HepG2 (cell line): ENCODE results near the gene RUVBL2. TPM values are rescaled to one million over a fixed set of nuclear protein-coding genes. Genes with fewer than 3 reads are reported as not detected.
A peak's percentile ranks its signal among the peaks of the same experiment; 100 is the strongest.

Experiments
- BHLHE40 ChIP-seq: IDR thresholded peaks from 2 replicates; pipeline ENCODE4 v1.6.1; 2011; ENCODE audit warnings: low read length, improper control_type of control experiment
- CTCF ChIP-seq: sonication (generic); formaldehyde crosslinking; IDR thresholded peaks from 2 replicates; pipeline ENCODE4 v1.5.0; 2020; ENCODE audit warnings: mild to moderate bottlenecking, missing genetic modification reagents, moderate library complexity
- DR1 ChIP-seq: sonication (generic); formaldehyde crosslinking; IDR thresholded peaks from 2 replicates; pipeline ENCODE4 v1.8.0; 2021; ENCODE audit warnings: mild to moderate bottlenecking, missing genetic modification reagents, inconsistent platforms
- ELF3 ChIP-seq: IDR thresholded peaks from 2 replicates; pipeline ENCODE4 v1.6.1; 2016; ENCODE audit warnings: missing genetic modification reagents, missing compliant biosample characterization
- GZF1 ChIP-seq: sonication (generic); formaldehyde crosslinking; IDR thresholded peaks from 2 replicates; pipeline ENCODE4 v1.5.1; 2020; ENCODE audit warnings: mild to moderate bottlenecking, missing genetic modification reagents
- HBP1 ChIP-seq: IDR thresholded peaks from 2 replicates; pipeline ENCODE4 v1.6.1; 2016; ENCODE audit warnings: low read depth, control low read depth
- KDM2A ChIP-seq: sonication (generic); formaldehyde crosslinking; IDR thresholded peaks from 2 replicates; pipeline ENCODE4 v1.4.0; 2020; ENCODE audit warnings: low read depth, missing genetic modification reagents, borderline replicate concordance
- KLF13 ChIP-seq: sonication (generic); formaldehyde crosslinking; IDR thresholded peaks from 2 replicates; pipeline ENCODE4 v1.4.0; 2020; ENCODE audit warnings: mild to moderate bottlenecking, missing genetic modification reagents
- NAIF1 ChIP-seq: sonication (generic); formaldehyde crosslinking; IDR thresholded peaks from 2 replicates; pipeline ENCODE4 v1.5.0; 2020; ENCODE audit warnings: mild to moderate bottlenecking, missing genetic modification reagents, borderline replicate concordance
- NFIB ChIP-seq: sonication (generic); formaldehyde crosslinking; IDR thresholded peaks from 2 replicates; pipeline ENCODE4 v1.9.0; 2021; ENCODE audit warnings: missing genetic modification reagents, mild to moderate bottlenecking, borderline replicate concordance
- RFX1 ChIP-seq: fragments of 450-650 bp; IDR thresholded peaks from 2 replicates; pipeline ENCODE4 v1.6.1; 2017
- STAT5B ChIP-seq: sonication (generic); formaldehyde crosslinking; IDR thresholded peaks from 2 replicates; pipeline ENCODE4 v1.4.0; 2020; ENCODE audit warnings: missing genetic modification reagents
- XRCC5 ChIP-seq: fragments of 200-400 bp; formaldehyde crosslinking; optimal IDR thresholded peaks from 2 replicates; pipeline ENCODE3; 2017; ENCODE audit warnings: mild to moderate bottlenecking, low read length
- YEATS4 ChIP-seq: sonication (generic); formaldehyde crosslinking; IDR thresholded peaks from 2 replicates; pipeline ENCODE4 v1.4.0; 2020; ENCODE audit warnings: missing genetic modification reagents, borderline replicate concordance
- ZBTB42 ChIP-seq: sonication (generic); formaldehyde crosslinking; IDR thresholded peaks from 2 replicates; pipeline ENCODE4 v1.5.0; 2020; ENCODE audit warnings: mild to moderate bottlenecking, missing genetic modification reagents
- ZKSCAN8 ChIP-seq: IDR thresholded peaks from 2 replicates; pipeline ENCODE4 v1.6.1; 2016; ENCODE audit warnings: borderline replicate concordance, missing genetic modification reagents, missing compliant biosample characterization
- ZNF382 ChIP-seq: sonication (generic); formaldehyde crosslinking; IDR thresholded peaks from 2 replicates; pipeline ENCODE4 v1.5.0; 2020; ENCODE audit warnings: missing genetic modification reagents, mild to moderate bottlenecking, borderline replicate concordance
- ZNF614 ChIP-seq: IDR thresholded peaks from 2 replicates; pipeline ENCODE4 v1.6.1; 2018; ENCODE audit warnings: missing biosample characterization, missing genetic modification reagents, inconsistent platforms, borderline replicate concordance
- ZNF775 ChIP-seq: sonication (generic); formaldehyde crosslinking; IDR thresholded peaks from 2 replicates; pipeline ENCODE4 v1.4.0; 2020; ENCODE audit warnings: missing genetic modification reagents, mild to moderate bottlenecking, moderate library complexity, borderline replicate concordance
- polyA plus RNA-seq, 8 experiments: library from polyadenylated mRNA; depleted of rRNA in 3 of 8; stranded (reverse) in 7 of 8; unstranded in 1 of 8; fragments of >200 nt; fragmentation: Illumina TruSeq in 4 of 8; extraction: Trizol in 4 of 8; gene quantifications; 2 replicates each; pipeline versions ENCODE4 v1.2.1 to v1.2.3, GENCODE V29; 2011 to 2016; ENCODE audit warnings: low read depth in 4 of 8, missing spikeins in 1 of 8, mixed read lengths in 1 of 8; ENCODE audit not compliant: insufficient read depth in 1 of 8
- total RNA-seq, 5 experiments: library from RNA; depleted of rRNA; stranded (reverse); fragments of >200 nt; fragmentation: Illumina TruSeq; extraction: Trizol; gene quantifications; 2 replicates each; pipeline ENCODE4 v1.2.3, GENCODE V29; 2016; ENCODE audit warnings: low read depth in 1 of 5
- TF ChIP-seq, protein P1 (sequence below): sonication (generic); formaldehyde crosslinking; IDR thresholded peaks from 2 replicates; pipeline ENCODE4 v1.5.0; 2020; ENCODE audit warnings: mild to moderate bottlenecking, missing genetic modification reagents
- TF ChIP-seq, protein P2 (sequence below): IDR thresholded peaks from 2 replicates; pipeline ENCODE4 v1.6.1; 2012; ENCODE audit warnings: low read length, improper control_type of control experiment

The RUVBL2 gene
- total and polyA plus RNA-seq, 2 of the 13 experiments (the other 11 are each of a cell fraction or from before 2014, with no cell fraction given), result 120 to 122 TPM

GRCh38 chr19:48967346-48968178, 26.1 kb upstream of the RUVBL2 start (continued):
- TF ChIP-seq, protein P1, sequence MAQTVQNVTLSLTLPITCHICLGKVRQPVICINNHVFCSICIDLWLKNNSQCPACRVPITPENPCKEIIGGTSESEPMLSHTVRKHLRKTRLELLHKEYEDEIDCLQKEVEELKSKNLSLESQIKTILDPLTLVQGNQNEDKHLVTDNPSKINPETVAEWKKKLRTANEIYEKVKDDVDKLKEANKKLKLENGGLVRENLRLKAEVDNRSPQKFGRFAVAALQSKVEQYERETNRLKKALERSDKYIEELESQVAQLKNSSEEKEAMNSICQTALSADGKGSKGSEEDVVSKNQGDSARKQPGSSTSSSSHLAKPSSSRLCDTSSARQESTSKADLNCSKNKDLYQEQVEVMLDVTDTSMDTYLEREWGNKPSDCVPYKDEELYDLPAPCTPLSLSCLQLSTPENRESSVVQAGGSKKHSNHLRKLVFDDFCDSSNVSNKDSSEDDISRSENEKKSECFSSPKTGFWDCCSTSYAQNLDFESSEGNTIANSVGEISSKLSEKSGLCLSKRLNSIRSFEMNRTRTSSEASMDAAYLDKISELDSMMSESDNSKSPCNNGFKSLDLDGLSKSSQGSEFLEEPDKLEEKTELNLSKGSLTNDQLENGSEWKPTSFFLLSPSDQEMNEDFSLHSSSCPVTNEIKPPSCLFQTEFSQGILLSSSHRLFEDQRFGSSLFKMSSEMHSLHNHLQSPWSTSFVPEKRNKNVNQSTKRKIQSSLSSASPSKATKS (CRISPR knock-in tag), result no peak; the same call in 1 of the 2 replicates
- TF ChIP-seq ZNF614 (CRISPR knock-in tag) (no peak), DR1 (CRISPR knock-in tag) (0 out of 2 replicates have a peak, but pooled peaks have one; percentile 44), YEATS4 (CRISPR knock-in tag) (peak; percentile 55; the same call in 1 of the 2 replicates), KLF13 (0 out of 2 replicates have a peak, but pooled peaks have one; percentile 39), CTCF (CRISPR knock-in tag) (peak; percentile 13; the same call in 1 of the 2 replicates), RFX1 (no peak), ZKSCAN8 (CRISPR knock-in tag) (no peak; the same call in 1 of the 2 replicates), ZBTB42 (CRISPR knock-in tag) (no peak), NAIF1 (CRISPR knock-in tag) (peak; percentile 66), ELF3 (CRISPR knock-in tag) (peak; percentile 23; the same call in 1 of the 2 replicates), NFIB (CRISPR knock-in tag) (no peak), GZF1 (CRISPR knock-in tag) (no peak), BHLHE40 (no peak), KDM2A (peak; percentile 82), STAT5B (CRISPR knock-in tag) (no peak), ZNF775 (CRISPR knock-in tag) (no peak), HBP1 (CRISPR knock-in tag) (no peak), XRCC5 (no peak), ZNF382 (no peak)
- TF ChIP-seq, protein P2, sequence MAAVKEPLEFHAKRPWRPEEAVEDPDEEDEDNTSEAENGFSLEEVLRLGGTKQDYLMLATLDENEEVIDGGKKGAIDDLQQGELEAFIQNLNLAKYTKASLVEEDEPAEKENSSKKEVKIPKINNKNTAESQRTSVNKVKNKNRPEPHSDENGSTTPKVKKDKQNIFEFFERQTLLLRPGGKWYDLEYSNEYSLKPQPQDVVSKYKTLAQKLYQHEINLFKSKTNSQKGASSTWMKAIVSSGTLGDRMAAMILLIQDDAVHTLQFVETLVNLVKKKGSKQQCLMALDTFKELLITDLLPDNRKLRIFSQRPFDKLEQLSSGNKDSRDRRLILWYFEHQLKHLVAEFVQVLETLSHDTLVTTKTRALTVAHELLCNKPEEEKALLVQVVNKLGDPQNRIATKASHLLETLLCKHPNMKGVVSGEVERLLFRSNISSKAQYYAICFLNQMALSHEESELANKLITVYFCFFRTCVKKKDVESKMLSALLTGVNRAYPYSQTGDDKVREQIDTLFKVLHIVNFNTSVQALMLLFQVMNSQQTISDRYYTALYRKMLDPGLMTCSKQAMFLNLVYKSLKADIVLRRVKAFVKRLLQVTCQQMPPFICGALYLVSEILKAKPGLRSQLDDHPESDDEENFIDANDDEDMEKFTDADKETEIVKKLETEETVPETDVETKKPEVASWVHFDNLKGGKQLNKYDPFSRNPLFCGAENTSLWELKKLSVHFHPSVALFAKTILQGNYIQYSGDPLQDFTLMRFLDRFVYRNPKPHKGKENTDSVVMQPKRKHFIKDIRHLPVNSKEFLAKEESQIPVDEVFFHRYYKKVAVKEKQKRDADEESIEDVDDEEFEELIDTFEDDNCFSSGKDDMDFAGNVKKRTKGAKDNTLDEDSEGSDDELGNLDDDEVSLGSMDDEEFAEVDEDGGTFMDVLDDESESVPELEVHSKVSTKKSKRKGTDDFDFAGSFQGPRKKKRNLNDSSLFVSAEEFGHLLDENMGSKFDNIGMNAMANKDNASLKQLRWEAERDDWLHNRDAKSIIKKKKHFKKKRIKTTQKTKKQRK, result no peak
